Skin epidermis (tissue), 12 donors: ENCODE measurements around the gene TRIM71.

ENCODE experiments used
- H3K27ac ChIP-seq, 21 experiments: fragments of 200-600 bp; sonication (generic) in 11 of 21; one replicate each; pipeline ENCODE4 v1.5.0; 2020; ENCODE audit warnings: mild to moderate bottlenecking in 3 of 21, inconsistent platforms in 2 of 21, moderate library complexity in 2 of 21
- H3K4me3 ChIP-seq, 7 experiments: fragments of 200-600 bp; sonication (generic) in 2 of 7; one replicate each; pipeline ENCODE4 v1.5.0; 2020; ENCODE audit warnings: inconsistent platforms in 2 of 7, mild to moderate bottlenecking in 2 of 7, moderate library complexity in 1 of 7

The TRIM71 gene

GRCh38 chr3:32859604-32860237 lies 41.9 kb downstream of the TRIM71 start:
- no peak overlapping the region for H3K4me3 ChIP-seq
- no peak overlapping the region for H3K27ac ChIP-seq

- Histone ChIP-seq H3K4me3 (no peak overlapping the region), H3K27ac (no peak overlapping the region)
These were observed 42.7 kb downstream of the TRIM71 start for GRCh38 chr3:32860499-32860898.

- no peak overlapping the region for H3K4me3 ChIP-seq
These were observed 43.9 kb downstream of the TRIM71 start for GRCh38 chr3:32861681-32862080.

GRCh38 chr3:32862247-32862935 lies 44.6 kb downstream of the TRIM71 start:
- Histone ChIP-seq H3K27ac (no peak overlapping the region), H3K4me3 (no peak overlapping the region)

More at GRCh38 chr3:32861681-32862080, 43.9 kb downstream of the TRIM71 start:
- H3K27ac ChIP-seq: no peak overlapping the region

- no peak overlapping the region for H3K27ac ChIP-seq
- H3K4me3 ChIP-seq: no peak overlapping the region
These were observed 45.2 kb downstream of the TRIM71 start for GRCh38 chr3:32862936-32863487.

GRCh38 chr3:32865383-32865782 lies 47.6 kb downstream of the TRIM71 start:
- Histone ChIP-seq H3K27ac (no peak overlapping the region), H3K4me3 (no peak overlapping the region)

- Histone ChIP-seq H3K27ac (no peak overlapping the region), H3K4me3 (no peak overlapping the region)
These were observed 48.7 kb downstream of the TRIM71 start for GRCh38 chr3:32866533-32866932.

GRCh38 chr3:32867954-32868353 lies 50.2 kb downstream of the TRIM71 start:
- H3K27ac ChIP-seq: no peak overlapping the region

GRCh38 chr3:32868719-32869512 lies 51.1 kb downstream of the TRIM71 start:
- H3K27ac ChIP-seq: no peak overlapping the region
- H3K4me3 ChIP-seq: no peak overlapping the region

More at GRCh38 chr3:32867954-32868353, 50.2 kb downstream of the TRIM71 start:
- no peak overlapping the region for H3K4me3 ChIP-seq

GRCh38 chr3:32869513-32870047 lies 51.8 kb downstream of the TRIM71 start:
- Histone ChIP-seq H3K27ac (no peak overlapping the region), H3K4me3 (no peak overlapping the region)

- Histone ChIP-seq H3K27ac (no peak overlapping the region), H3K4me3 (no peak overlapping the region)
These were observed 52.7 kb downstream of the TRIM71 start for GRCh38 chr3:32870373-32871095.

GRCh38 chr3:32871273-32871672 lies 53.5 kb downstream of the TRIM71 start:
- no peak overlapping the region for H3K27ac ChIP-seq

GRCh38 chr3:32872487-32873382 lies 54.9 kb downstream of the TRIM71 start:
- Histone ChIP-seq H3K27ac (no peak overlapping the region), H3K4me3 (no peak overlapping the region)

More at GRCh38 chr3:32871273-32871672, 53.5 kb downstream of the TRIM71 start:
- H3K4me3 ChIP-seq: no peak overlapping the region

- Histone ChIP-seq H3K27ac (no peak overlapping the region), H3K4me3 (no peak overlapping the region)
These were observed 55.8 kb downstream of the TRIM71 start for GRCh38 chr3:32873531-32874130.

- H3K4me3 ChIP-seq: no peak overlapping the region
- H3K27ac ChIP-seq: no peak overlapping the region
These were observed 59.1 kb downstream of the TRIM71 start for GRCh38 chr3:32876920-32877319.

GRCh38 chr3:32877598-32877997 lies 59.8 kb downstream of the TRIM71 start:
- no peak overlapping the region for H3K4me3 ChIP-seq
- H3K27ac ChIP-seq: no peak overlapping the region

- no peak overlapping the region for H3K27ac ChIP-seq
These were observed 62.4 kb downstream of the TRIM71 start for GRCh38 chr3:32880225-32880624.

GRCh38 chr3:32881624-32882023 lies 63.8 kb downstream of the TRIM71 start:
- no peak overlapping the region for H3K4me3 ChIP-seq
- no peak overlapping the region for H3K27ac ChIP-seq

More at GRCh38 chr3:32880225-32880624, 62.4 kb downstream of the TRIM71 start:
- no peak overlapping the region for H3K4me3 ChIP-seq
